Subcutaneous abdominal adipose tissue (tissue), 5 donors: ENCODE measurements around the gene TBC1D9.

Experiments used
- H3K27ac ChIP-seq: one replicate; pipeline ENCODE4 v1.7.0; 2013; ENCODE audit warnings: low read depth, mild to moderate bottlenecking, inconsistent platforms, low read length, moderate library complexity
- H3K27me3 ChIP-seq, 5 donors: one replicate each; pipeline ENCODE4 v1.7.0; 2013; ENCODE audit warnings: low read length in 5 of 5, inconsistent platforms in 1 of 5; ENCODE audit not compliant: control insufficient read depth in 5 of 5, insufficient read depth in 4 of 5
- H3K36me3 ChIP-seq, 5 donors: one replicate each; pipeline ENCODE4 v1.7.0; 2013; ENCODE audit warnings: low read length in 5 of 5; ENCODE audit not compliant: control insufficient read depth in 5 of 5, insufficient read depth in 5 of 5
- H3K4me1 ChIP-seq, 5 donors: one replicate each; pipeline ENCODE4 v1.7.0; 2013; ENCODE audit warnings: low read length in 5 of 5, mild to moderate bottlenecking in 3 of 5, moderate library complexity in 1 of 5; ENCODE audit not compliant: control insufficient read depth in 5 of 5, insufficient read depth in 5 of 5
- H3K4me3 ChIP-seq, 5 donors: one replicate each; pipeline ENCODE4 v1.7.0; 2013; ENCODE audit warnings: low read length in 5 of 5, low read depth in 1 of 5
- H3K9ac ChIP-seq, 5 donors: one replicate each; pipeline ENCODE4 v1.7.0; 2013; ENCODE audit warnings: low read length in 5 of 5, mild to moderate bottlenecking in 4 of 5, moderate library complexity in 3 of 5
- H3K9me3 ChIP-seq, 5 donors: one replicate each; pipeline ENCODE4 v1.7.0; 2013; ENCODE audit warnings: low read length in 5 of 5; ENCODE audit not compliant: control insufficient read depth in 5 of 5
- donor health status: healthy.
- donor health status: healthy.
- donor health status: healthy.
- donor health status: healthy.
- donor health status: healthy.

TBC1D9 gene

DNA sequence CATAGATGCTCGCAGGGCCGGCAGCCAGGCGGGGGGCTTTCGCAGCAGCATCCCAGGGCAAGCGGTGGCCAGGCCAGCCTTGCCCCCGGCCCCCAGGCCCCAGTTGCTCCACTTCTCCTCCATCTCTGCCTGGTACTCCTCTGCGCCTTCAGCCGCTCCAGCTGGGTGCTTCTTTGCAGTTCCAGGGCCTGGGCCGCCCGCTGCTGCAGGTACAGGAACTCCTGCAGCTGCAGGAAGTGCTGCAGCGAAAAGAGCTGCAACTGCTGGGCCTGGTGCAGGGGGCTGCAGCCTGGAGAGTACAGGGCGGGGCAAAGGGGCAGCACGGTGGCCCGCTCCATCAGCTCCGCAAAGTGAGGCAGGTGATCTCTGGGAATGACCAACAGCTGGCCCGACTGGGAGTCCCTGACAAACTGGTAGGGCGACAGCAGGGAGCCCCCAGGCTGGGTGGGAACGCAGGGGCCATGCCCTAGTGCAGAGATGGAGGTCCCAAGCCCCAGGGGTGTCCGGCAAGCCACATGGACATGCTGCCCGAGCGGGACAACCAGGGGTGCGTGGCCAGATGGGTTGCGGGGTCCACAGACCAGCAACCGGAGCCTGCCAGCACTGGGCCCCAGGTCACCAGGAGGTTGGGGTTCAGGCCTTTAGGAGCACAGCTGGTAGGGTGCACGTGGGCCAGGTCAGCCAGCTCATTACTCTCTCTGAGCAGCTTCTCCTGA is 111.6 kb downstream of the TBC1D9 start:
- no peaks in the 10 kb centered on the region for H3K9me3 ChIP-seq
- no peaks in the 10 kb centered on the region for H3K27me3 ChIP-seq
- peaks cover 5 to 83% (median 68%) of the 10 kb centered on the region in 5 donors for H3K36me3 ChIP-seq
- H3K4me1 ChIP-seq: peaks cover 0 to 10% (median 5%) of the 10 kb centered on the region in 5 donors
- H3K27ac ChIP-seq: no peak overlapping the region
- no peak overlapping the region for H3K9ac ChIP-seq
- no peak overlapping the region for H3K4me3 ChIP-seq

DNA sequence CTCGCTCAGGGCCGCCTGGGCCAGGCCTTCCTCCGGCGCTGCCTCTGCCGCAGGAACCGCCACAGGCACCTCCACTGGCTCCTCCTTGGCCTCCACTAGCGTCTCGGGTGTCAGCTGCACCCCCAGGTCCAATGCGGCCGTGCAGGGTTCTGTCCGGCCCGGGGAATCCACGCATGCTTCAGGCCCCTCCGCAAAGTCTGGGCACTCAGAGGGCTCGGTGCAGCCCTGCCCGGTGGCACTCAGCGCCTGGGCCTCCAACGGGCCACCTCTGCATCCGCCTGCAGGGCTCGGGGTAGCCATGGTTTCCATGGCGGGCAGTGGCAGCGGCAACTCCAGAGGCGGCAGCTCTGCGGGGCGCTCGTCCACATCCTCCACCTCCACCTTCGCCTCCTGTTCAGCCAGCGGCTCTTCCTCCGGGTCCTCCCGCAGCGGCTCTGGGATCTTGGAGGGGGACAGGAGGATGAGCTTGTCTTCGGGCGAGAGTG is 112.6 kb downstream of the TBC1D9 start:
- Histone ChIP-seq H3K27ac (no peak overlapping the region), H3K9me3 (no peaks in the 10 kb centered on the region), H3K4me1 (peaks cover 0 to 5% (median 0%) of the 10 kb centered on the region in 5 donors), H3K9ac (no peak overlapping the region), H3K27me3 (no peaks in the 10 kb centered on the region), H3K36me3 (peaks cover 11 to 83% (median 66%) of the 10 kb centered on the region in 5 donors), H3K4me3 (no peak overlapping the region)

DNA sequence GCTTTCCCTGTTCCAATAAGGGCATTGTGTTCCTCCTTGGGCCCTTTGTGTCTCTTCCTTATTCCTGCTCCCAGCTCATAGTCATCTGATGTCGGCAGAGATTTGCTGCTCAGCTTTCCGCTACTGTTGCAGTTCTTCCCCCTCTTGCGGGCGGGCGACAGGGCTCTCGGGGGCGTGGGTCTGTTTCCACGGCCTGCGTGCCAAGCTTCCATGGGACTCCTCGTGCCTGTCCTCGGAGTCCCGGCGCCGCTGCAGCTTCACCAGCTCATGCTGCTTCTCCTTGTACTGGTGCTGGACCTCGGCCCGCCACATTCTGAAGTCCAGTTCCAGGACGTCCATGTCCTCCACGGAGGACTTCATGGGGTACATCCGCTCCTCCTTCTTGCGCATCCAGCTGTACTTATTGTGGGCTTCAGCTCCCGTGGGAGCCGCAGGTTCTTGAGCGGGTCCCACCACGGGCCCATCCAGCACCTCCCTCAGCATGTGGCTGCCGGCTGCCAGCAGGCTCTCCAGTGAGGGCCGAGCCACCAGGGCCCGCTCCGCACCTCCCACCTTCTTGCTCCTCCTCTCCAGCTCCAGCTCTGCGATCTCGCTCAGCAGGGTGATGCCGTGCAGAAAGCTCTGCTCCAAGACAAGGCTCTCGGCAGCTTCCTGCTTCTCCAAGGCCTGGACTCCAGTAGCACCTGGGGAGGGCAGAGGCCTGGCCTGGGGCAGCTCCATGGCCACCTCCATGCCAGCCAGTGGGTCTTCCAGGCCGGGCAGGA is 113.3 kb downstream of the TBC1D9 start:
- H3K27me3 ChIP-seq: no peaks in the 10 kb centered on the region
- H3K4me3 ChIP-seq: no peak overlapping the region
- peaks cover 11 to 83% (median 66%) of the 10 kb centered on the region in 5 donors for H3K36me3 ChIP-seq
- no peaks in the 10 kb centered on the region for H3K9me3 ChIP-seq
- H3K4me1 ChIP-seq: peaks cover 0 to 5% (median 0%) of the 10 kb centered on the region in 5 donors
- H3K9ac ChIP-seq: no peak overlapping the region
- no peak overlapping the region for H3K27ac ChIP-seq

DNA sequence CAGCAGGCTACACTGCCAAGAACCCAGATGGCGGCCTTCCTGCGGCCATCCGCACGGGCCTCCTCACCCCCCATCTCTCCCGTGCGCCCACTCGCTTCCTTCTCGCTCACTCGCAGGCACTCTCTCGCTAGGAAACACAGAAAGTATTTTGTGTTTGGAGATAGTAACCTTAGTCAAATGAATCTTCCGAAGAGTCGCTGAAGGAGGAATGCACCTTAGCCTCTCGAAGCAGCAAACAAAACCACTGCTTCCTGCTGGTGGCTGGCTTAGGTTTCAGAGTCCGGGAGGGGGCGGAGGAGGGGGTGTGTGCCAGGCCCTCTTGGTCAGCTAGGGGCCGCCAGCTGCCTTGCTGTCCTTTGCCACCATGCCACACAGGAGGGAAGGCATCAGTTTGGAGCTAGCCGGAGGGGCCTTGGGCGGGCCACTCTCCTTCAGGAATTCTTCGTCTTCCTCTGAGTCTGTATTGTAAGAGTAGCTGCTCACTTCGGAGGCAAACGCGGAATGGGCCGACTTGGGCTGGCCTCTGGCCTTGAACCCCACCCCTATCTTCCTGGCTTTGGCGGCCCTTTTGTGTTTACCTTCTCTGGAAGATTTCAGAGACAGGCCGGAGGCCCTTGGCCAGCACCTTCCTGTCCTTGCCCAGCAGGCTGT is 114.3 kb downstream of the TBC1D9 start:
- H3K9ac ChIP-seq: peak overlapping the region in 1 of 5 donors; percentile 20
- peaks cover 0 to 5% (median 0%) of the 10 kb centered on the region in 5 donors for H3K4me1 ChIP-seq
- H3K27me3 ChIP-seq: no peaks in the 10 kb centered on the region
- no peak overlapping the region for H3K27ac ChIP-seq
- H3K4me3 ChIP-seq: no peak overlapping the region
- H3K36me3 ChIP-seq: peaks cover 9 to 82% (median 67%) of the 10 kb centered on the region in 5 donors
- H3K9me3 ChIP-seq: no peaks in the 10 kb centered on the region

DNA sequence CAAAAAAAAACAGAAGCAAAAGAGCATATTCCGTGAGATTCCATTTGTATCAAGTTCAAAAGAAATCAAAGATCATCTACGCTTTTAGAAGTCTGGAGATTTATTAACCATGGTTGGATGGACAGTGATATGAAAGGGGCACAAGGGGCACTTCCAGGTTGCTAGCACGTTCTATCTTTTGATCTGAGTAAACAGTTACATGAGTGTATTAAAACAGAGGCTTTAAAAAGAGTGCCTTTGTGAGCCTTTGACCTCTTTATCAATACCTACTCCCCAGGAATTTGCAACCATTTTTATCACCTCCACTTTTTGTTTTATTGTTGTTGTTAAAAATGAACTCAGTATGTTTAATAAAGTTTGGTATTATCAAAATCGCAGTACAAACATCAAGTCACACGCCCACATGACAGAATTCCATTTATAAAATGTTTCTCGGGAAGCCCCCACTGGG is 115.1 kb downstream of the TBC1D9 start:
- Histone ChIP-seq H3K27ac (no peak overlapping the region), H3K4me3 (no peak overlapping the region), H3K9ac (no peak overlapping the region), H3K9me3 (no peaks in the 10 kb centered on the region), H3K4me1 (peaks cover 0 to 13% (median 8%) of the 10 kb centered on the region in 5 donors), H3K36me3 (peaks cover 6 to 79% (median 59%) of the 10 kb centered on the region in 5 donors), H3K27me3 (no peaks in the 10 kb centered on the region)

DNA sequence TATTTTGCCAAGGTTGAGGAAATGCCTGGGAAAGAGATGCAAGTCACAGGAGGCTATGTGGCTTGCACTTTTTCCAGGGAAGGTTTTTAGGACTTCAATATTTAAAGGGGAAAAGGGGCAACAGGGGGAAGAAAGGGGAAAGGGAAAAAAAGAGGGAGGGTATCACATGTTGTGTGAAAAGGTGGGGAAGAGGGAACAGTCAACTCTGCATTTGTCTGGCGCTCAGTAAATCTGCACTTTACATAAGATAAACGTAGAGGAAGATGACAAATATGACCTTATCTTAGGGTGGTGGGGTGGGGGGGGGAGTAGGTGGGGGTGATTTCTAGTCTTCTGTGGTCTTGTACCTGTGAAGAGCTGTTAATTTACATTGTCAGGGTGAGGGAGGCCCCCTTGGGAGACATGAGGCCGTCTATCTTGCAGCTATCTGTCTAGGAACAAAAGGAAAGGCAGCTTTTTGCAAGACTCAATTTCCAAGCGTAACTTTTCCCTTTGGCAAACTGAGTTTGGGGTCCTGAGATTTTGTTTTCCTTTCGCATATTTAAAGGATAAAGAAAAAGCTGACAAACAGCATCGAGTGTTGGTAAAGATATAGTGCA is 115.9 kb downstream of the TBC1D9 start:
- Histone ChIP-seq H3K36me3 (peaks cover 6 to 77% (median 51%) of the 10 kb centered on the region in 5 donors), H3K9ac (no peak overlapping the region), H3K4me1 (peaks cover 0 to 21% (median 16%) of the 10 kb centered on the region in 5 donors), H3K27me3 (no peaks in the 10 kb centered on the region), H3K27ac (no peak overlapping the region), H3K4me3 (no peak overlapping the region), H3K9me3 (no peaks in the 10 kb centered on the region)

DNA sequence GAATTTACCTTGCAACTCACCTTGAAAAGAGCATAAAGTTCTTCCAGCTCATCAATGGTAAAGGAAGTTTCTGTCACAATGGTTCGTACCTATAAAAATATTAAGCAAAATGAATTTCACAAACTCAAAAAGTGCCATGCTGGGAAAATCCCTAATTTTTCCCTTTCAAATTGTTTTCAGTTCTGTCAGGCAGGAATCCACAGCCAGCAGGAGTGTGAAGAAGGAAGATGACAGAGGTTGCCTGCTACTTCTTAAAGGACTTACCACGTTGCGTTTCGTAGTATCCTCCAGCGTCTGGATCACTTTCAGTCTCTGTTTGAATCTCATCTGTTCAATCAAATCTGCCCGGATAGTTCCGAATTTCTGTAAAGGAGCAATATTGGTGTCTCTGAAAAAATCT is 117.1 kb downstream of the TBC1D9 start:
- peaks cover 0 to 22% (median 20%) of the 10 kb centered on the region in 5 donors for H3K4me1 ChIP-seq

DNA sequence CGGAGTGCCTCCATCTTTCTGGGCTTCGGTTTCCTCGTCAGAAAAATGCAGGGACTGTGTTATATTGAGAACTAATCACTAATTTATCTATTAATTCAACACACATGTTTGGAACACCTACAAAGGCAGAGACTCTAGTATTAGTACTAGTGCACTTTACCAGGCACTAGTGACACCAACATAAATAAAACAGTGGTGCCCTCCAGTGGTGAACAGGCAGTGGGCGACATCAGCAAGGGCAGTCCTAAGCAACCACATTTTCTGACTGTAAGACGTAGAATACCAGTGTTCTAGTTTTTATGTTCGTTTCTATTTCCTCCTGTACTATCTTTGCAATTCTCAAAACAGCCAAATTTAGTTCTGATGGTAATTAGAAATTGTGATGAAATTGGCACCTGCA is 118.3 kb downstream of the TBC1D9 start:
- H3K36me3 ChIP-seq: peaks cover 14 to 74% (median 44%) of the 10 kb centered on the region in 5 donors
- no peaks in the 10 kb centered on the region for H3K9me3 ChIP-seq
- no peak overlapping the region for H3K27ac ChIP-seq

More for the DNA sequence above, 117.1 kb downstream of the TBC1D9 start:
- Histone ChIP-seq H3K9ac (no peak overlapping the region), H3K9me3 (no peaks in the 10 kb centered on the region), H3K36me3 (peaks cover 9 to 76% (median 44%) of the 10 kb centered on the region in 5 donors), H3K27ac (no peak overlapping the region), H3K4me3 (no peak overlapping the region), H3K27me3 (no peaks in the 10 kb centered on the region)

DNA sequence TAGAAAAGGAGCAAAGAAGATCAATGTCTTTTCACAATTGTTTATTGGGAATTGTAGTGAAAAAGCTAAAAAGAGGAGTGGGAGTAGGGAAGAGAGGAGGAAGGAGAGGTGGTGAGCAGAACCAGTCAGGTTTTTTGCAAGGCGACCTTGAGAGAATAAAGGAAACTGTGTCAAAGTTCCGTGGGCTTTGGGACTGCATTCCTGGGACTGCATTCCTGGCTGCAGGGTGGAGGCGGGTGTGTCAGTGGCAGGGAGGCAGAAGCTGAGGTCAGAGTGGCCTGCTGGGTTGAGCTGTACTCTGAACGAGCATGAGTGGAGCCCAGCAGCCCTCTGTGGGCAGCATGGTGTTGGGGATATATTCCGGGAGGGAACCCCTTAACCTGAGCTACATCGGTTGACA is 120.6 kb downstream of the TBC1D9 start:
- peaks cover 20 to 79% (median 43%) of the 10 kb centered on the region in 5 donors for H3K36me3 ChIP-seq
- H3K4me1 ChIP-seq: peaks cover 0 to 22% (median 17%) of the 10 kb centered on the region in 5 donors
- no peak overlapping the region for H3K27ac ChIP-seq

More for the DNA sequence above, 118.3 kb downstream of the TBC1D9 start:
- H3K4me1 ChIP-seq: peaks cover 0 to 22% (median 20%) of the 10 kb centered on the region in 5 donors
- no peaks in the 10 kb centered on the region for H3K27me3 ChIP-seq
- H3K4me3 ChIP-seq: no peak overlapping the region
- H3K9ac ChIP-seq: no peak overlapping the region

More for the DNA sequence above, 120.6 kb downstream of the TBC1D9 start:
- Histone ChIP-seq H3K4me3 (no peak overlapping the region), H3K27me3 (no peaks in the 10 kb centered on the region), H3K9me3 (no peaks in the 10 kb centered on the region), H3K9ac (no peak overlapping the region)
